ENCODE results near the gene LRRN3. TPM values are rescaled to one million over a fixed set of nuclear protein-coding genes. Genes with fewer than 3 reads are reported as not detected.

Gene LRRN3
- polyA plus RNA-seq, 1 of the 3 experiments (the other 2 are of a cell fraction), result 2.1 TPM

GRCh38 chr7:111053035-111053434 is 37.9 kb upstream of the LRRN3 start:
- H3K36me3 ChIP-seq (replicated peaks in 1 of 2; ENCODE audit: control insufficient read depth in 1 of 2, insufficient read depth in 2 of 2, low read length in 1 of 2), result no peaks in the 10 kb centered on the region
- H3K79me2 ChIP-seq (ENCODE audit: insufficient read depth), result no peaks in the 10 kb centered on the region
- H4K20me1 ChIP-seq (ENCODE audit: insufficient read depth), result no peaks in the 10 kb centered on the region
- 87% methylated on average over 2 of the region's 2 CpGs for WGBS (ENCODE audit: low lambda C conversion rate)
- no peak for DNase-seq
- H3K27me3 ChIP-seq (ENCODE audit: insufficient read depth), result no peaks in the 10 kb centered on the region
- TF ChIP-seq MAX (IDR thresholded peaks at IDR 0.05; ENCODE audit: low read depth) (no peak), NFIC (IDR thresholded peaks at IDR 0.05; ENCODE audit: borderline replicate concordance) (peak; percentile 17; the same call in 1 of the 2 replicates), SMC3 (IDR thresholded peaks at IDR 0.05; ENCODE audit: low read depth, low read length) (no peak), FOXJ3 (CRISPR knock-in tag; IDR thresholded peaks at IDR 0.05) (no peak), EZH2phosphoT487 (IDR thresholded peaks at IDR 0.05; ENCODE audit: borderline replicate concordance, low read depth) (no peak)
- TF ChIP-seq, protein P1, sequence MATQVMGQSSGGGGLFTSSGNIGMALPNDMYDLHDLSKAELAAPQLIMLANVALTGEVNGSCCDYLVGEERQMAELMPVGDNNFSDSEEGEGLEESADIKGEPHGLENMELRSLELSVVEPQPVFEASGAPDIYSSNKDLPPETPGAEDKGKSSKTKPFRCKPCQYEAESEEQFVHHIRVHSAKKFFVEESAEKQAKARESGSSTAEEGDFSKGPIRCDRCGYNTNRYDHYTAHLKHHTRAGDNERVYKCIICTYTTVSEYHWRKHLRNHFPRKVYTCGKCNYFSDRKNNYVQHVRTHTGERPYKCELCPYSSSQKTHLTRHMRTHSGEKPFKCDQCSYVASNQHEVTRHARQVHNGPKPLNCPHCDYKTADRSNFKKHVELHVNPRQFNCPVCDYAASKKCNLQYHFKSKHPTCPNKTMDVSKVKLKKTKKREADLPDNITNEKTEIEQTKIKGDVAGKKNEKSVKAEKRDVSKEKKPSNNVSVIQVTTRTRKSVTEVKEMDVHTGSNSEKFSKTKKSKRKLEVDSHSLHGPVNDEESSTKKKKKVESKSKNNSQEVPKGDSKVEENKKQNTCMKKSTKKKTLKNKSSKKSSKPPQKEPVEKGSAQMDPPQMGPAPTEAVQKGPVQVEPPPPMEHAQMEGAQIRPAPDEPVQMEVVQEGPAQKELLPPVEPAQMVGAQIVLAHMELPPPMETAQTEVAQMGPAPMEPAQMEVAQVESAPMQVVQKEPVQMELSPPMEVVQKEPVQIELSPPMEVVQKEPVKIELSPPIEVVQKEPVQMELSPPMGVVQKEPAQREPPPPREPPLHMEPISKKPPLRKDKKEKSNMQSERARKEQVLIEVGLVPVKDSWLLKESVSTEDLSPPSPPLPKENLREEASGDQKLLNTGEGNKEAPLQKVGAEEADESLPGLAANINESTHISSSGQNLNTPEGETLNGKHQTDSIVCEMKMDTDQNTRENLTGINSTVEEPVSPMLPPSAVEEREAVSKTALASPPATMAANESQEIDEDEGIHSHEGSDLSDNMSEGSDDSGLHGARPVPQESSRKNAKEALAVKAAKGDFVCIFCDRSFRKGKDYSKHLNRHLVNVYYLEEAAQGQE (IDR thresholded peaks at IDR 0.05; ENCODE audit: low read depth, low read length), result no peak
- H3K27ac ChIP-seq (ENCODE audit: low read depth in 2 of 2, low read length in 1 of 2), result no peak overlapping the region
- no peaks in the 10 kb centered on the region for H3K9me3 ChIP-seq
- H3K9me2 ChIP-seq, result no peaks in the 10 kb centered on the region; the same call in 1 of the 2 replicates
- no peak overlapping the region for H3K4me3 ChIP-seq (ENCODE audit: low read depth in 2 of 2, low read length in 1 of 2)
- H3K4me2 ChIP-seq, result no peak overlapping the region
- peaks cover 0 to 6% of the 10 kb centered on the region in 2 experiments; a peak in 2 of 4 replicates for H3K4me1 ChIP-seq (ENCODE audit: control insufficient read depth in 1 of 2, insufficient read depth in 2 of 2, low read depth in 1 of 2, low read length in 1 of 2)
- no peak overlapping the region for H3K9ac ChIP-seq
- ChIA-PET POLR2A (no interaction called here), CTCF (interaction anchor here (1.2 to 1.7 kb wide), 2 partner anchors 11 to 12 kb away, joined by 3 to 5 read pairs; no protein-coding TSS in a partner anchor)
- H3F3A ChIP-seq (replicated peaks; ENCODE audit: insufficient read depth), result no peaks in the 10 kb centered on the region
- no peak overlapping the region for H2AFZ ChIP-seq (ENCODE audit: low read depth)

DNA sequence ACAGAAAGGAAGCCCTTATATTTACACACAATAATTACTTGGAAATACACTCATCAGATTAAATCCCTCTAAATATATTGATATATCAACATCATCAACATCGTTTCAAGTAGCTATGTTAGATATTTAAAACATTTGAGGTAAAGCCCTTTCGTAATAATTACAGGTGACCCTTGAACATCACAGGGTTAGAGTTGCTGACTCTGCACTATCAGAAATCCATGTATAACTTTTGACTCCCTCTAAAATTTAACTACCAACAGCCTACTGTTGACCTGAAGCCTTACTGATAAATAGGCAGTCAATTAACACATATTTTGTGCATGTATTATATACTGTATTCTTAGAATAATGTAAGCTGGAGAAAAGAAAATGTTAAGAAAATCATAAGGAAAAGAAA is 34.6 kb upstream of the LRRN3 start:
- DNase-seq, result no peak
- no peak overlapping the region for H3K4me2 ChIP-seq
- peaks cover 0 to 6% of the 10 kb centered on the region in 2 experiments; a peak in 2 of 4 replicates for H3K4me1 ChIP-seq (ENCODE audit: control insufficient read depth in 1 of 2, insufficient read depth in 2 of 2, low read depth in 1 of 2, low read length in 1 of 2)
- WGBS (ENCODE audit: low lambda C conversion rate), result 83% methylated on average over 2 of the region's 2 CpGs
- H2AFZ ChIP-seq (ENCODE audit: low read depth), result no peak overlapping the region
- H3K4me3 ChIP-seq (ENCODE audit: low read depth in 2 of 2, low read length in 1 of 2), result no peak overlapping the region
- H3K79me2 ChIP-seq (ENCODE audit: insufficient read depth), result no peaks in the 10 kb centered on the region
- no peaks in the 10 kb centered on the region for H3K36me3 ChIP-seq (replicated peaks in 1 of 2; ENCODE audit: control insufficient read depth in 1 of 2, insufficient read depth in 2 of 2, low read length in 1 of 2)
- ChIA-PET POLR2A (no interaction called here), CTCF (interaction anchor here (1.3 kb wide), 1 partner anchor 246 kb away, joined by 3 read pairs; no protein-coding TSS in a partner anchor)
- no peaks in the 10 kb centered on the region for H4K20me1 ChIP-seq (ENCODE audit: insufficient read depth)
- H3K9me2 ChIP-seq, result no peaks in the 10 kb centered on the region; the same call in 1 of the 2 replicates
- no peaks in the 10 kb centered on the region for H3F3A ChIP-seq (replicated peaks; ENCODE audit: insufficient read depth)
- TF ChIP-seq NFIC (IDR thresholded peaks at IDR 0.05; ENCODE audit: borderline replicate concordance) (no peak), RFX5 (IDR thresholded peaks at IDR 0.05; ENCODE audit: low read length) (no peak)
- no peak overlapping the region for H3K9ac ChIP-seq
- no peaks in the 10 kb centered on the region for H3K9me3 ChIP-seq
- no peaks in the 10 kb centered on the region for H3K27me3 ChIP-seq (ENCODE audit: insufficient read depth)
- no peak overlapping the region for H3K27ac ChIP-seq (ENCODE audit: low read depth in 2 of 2, low read length in 1 of 2)

Data from SK-N-SH (cell line).